HG02943 (cell line): Measurements from ENCODE around the gene SHROOM3.

Source experiments
- ATAC-seq: cut with Tn5 transposase; IDR thresholded peaks from one replicate; pipeline ENCODE4 v1.9.1; 2021; ENCODE audit warnings: mild to moderate bottlenecking, low read depth, moderate library complexity; ENCODE audit not compliant: unreplicated experiment

The SHROOM3 gene

DNA sequence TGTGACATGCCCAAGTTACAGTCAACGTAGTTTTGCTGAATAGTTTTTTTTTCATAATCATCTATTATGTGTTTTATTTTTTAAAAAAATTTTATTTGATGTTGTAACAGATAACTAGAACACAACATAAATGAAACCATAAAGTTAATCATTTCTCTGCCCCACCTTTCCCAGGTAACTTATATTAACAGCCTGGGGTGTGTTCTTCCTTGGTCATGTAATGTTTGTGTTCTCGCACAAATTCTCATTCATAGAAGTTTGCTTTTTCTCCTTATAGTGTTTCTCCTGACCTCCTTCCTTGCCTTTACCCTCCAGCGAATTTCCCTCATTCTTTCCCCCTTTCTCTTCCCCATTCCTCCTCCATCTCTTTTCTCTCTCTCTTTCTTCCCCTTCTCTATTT lies 248.1 kb downstream of the SHROOM3 start:
- ATAC-seq = no peak

DNA sequence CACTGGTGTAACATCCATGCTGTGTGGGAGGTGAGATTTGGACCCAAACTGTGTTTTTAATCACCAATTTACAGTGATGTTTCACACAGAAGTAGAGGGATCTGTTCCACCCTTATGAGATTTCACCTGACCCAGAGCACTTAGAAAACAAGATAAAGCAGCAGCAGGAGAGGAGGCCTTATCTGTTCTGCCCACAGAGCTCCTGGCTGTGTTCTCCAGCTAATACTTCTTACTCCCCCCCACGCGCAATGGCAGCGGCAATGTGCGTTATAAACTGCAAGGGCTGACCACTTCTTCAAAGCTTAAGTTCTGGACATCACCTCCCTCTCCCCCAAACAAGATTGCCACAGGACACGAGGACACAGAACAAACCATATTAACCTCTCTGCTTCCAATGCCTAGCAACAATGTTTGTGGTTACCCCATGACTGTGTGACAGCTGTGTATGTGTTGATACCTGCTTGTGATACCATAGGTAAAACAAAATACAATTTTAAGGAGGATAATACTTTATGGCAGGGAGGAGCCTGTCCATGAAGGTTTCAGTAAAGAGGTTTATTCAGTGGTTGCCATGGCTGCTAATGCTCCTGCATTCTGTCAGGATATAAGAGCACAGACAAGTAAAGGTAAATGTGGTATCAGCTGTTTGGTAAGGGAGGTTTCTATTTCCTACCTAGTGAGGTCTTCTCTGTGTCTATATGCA lies 252.9 kb downstream of the SHROOM3 start:
- no peak for ATAC-seq

DNA sequence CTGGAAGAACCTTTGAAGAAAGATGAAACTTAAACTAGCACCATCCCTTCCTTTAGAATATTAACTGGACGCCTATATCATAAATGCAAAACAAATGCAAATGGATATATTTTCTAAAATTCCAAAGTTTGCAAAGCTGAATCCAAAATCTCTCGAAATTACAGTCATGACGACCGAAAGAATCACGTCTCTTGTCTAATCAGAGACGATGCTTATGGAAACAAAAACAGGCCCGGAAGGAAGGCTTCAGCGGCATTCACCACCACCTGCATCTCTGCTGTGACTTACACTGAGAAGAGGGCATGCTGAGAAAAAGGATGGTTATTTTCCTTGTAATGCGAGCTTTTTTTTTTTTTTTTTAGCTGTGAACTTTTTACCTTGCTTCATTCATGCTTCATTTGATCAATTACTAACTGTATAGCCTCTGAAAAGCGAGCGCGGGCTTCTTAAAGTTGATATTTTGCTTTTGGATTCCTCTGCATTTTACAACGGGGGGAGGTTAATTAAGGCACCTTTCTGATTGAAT lies 253.7 kb downstream of the SHROOM3 start:
- ATAC-seq = no peak

DNA sequence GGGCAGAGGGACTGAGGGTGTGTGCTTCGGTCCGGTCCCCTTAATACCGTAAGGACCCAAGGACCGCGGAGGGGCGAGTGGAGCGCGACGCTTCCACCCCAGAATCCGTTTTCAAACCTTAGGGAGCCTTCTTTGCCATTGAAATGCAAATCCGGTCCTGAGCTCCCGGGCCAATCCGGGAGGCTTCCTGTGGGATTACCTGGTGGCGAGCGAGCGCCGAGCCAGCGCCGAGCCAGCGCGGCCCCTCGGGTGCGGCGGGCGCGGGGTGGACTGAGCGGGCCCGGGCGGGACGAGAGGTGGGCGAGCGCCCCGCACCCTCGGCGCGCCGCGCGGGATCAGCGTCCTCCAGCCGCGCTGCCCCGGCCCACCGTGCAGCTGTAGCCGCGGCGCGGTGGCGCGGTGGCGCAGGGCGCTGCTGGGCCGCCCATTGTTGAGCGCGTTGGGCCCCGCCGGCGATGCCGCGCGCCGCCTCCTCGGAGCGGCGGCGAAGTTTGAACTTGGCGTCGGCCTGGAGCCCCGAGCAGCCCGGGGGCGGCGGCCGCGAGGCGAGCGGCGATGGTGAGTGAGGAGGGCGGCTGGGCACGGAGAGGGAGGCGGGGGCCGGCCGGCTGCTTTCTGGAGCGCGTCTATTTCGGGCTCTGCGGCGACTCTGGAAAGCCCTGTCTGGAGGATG lies 254.3 kb downstream of the SHROOM3 start:
- ATAC-seq = no peak

DNA sequence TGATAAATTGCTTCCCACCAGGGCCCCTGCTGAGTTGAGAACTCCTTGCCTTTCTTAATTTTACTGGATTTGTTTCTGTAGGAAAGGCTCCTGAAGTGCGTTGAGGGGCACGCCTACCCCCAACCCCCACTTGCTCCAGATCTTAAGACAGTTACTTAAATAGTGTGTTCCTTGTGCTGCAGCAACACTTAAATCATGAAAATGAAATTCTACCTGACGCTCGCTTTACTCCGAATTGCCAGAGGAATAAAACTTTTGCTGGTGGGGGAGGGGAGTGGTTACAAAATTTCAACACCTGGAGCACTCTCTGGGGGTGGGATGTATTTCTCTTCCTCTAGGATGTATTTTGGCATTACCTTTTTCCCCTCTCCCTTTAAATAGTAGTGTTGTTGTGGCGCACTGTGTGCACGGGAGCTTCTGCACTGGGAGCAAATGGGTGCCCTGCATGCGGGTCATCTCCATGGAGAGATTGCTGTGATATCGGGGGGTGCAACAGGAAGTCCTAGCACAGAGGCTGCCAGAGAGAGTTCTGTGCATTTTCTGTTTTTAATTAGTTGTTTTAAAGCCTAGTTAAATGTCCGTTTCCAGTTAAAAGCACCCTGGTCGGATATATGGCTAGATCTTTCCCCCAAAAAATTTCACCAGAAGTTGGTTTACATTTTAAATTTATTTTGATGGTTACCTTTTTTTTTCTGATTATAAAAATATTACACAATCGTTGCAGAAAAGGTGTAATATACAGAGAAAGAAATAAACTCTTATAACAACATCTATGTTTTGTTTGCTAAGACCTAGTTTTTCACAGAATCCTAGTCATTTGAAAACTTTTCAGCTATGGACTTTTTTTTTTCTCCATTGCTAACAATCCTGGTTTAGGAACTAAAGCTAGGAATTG lies 255.2 kb downstream of the SHROOM3 start:
- ATAC-seq = no peak

DNA sequence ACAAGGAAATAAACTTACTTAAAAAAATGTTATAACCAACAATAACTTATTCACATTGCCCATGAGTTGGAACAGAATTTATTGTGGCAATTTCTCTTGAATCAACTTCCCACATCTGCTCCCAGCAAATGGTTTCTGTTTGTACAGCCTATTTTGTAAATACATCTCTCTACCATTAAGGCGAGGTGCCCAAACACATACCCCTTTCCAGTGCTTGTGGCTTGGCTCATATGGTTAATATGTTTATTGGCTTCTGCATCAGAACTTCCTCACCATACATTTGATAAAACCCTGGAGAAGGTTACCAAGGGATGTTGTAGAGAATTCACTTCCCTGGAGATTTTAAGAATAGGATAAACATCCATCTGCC lies 255.9 kb downstream of the SHROOM3 start:
- ATAC-seq = no peak

DNA sequence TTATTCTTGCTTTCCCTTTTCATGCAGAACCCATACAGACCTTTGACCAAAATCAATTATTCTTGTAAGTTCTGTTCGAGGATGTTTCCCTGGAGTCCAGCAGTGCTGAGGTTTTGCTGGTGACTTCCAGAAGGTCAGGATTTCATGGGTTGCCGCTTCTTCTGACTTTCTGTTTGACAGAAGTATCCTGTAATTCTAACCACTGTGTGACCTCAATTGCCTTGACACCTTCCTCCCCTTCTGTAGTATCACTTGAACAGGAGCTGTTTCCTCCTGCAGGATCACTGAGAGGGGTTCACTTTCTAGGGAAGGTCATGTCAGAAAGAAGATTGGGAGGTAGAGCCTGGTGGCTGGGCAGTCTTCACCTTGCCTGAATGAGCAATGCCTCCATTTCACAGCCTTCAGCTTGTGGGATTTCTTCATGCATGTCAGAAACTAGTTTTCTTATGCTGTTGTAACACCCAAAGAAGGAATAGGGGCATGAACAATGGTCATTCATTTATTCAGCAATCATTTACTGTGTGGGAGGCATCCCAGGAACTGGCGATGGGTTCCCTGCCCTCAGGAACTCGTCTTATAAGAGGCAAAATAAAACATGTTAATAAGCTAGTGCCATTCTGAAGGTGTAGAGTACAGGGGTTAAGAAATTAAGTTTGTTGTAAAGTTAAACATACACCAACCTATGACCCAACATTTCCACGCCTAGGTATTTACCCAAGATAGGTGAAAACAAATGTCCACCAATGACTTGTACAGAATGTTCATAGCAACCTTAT lies 257.0 kb downstream of the SHROOM3 start:
- no peak for ATAC-seq

DNA sequence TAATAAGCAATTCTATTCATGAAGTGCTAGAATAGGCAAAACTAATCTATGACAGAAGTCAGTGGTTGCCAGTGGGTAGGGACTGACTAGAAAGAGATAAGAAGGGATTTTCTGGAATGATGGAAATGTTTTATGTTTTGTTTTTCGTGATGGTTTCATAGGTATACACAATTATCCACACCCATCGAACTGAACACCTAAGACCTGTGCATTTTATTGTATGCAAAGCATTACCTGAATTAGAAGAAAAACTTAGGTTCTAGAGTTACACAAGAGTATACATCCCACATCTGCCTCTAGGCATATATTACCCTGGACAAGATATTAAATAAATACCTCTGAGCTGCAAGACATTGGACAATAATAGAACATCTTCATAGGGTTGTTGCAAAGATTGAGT lies 257.7 kb downstream of the SHROOM3 start:
- no peak for ATAC-seq

DNA sequence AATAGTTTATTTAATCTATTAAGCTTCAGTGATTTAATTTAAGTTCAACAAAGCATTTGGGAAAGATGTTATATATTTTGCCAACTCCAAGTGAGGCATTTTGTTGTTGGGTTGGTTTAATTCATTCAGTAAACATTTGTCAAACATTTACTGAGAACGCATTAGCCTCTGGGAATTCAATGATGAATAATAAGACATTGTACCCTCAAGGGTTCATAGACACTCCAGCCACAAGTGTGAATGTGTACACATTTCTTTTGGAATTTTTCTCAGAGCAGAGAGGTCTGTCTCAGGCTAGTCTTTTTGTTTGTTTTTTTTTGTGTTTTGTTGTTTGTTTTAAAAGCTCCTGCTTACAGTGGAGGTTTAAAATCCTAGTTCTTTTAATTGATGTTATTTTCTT lies 259.0 kb downstream of the SHROOM3 start:
- no peak for ATAC-seq

DNA sequence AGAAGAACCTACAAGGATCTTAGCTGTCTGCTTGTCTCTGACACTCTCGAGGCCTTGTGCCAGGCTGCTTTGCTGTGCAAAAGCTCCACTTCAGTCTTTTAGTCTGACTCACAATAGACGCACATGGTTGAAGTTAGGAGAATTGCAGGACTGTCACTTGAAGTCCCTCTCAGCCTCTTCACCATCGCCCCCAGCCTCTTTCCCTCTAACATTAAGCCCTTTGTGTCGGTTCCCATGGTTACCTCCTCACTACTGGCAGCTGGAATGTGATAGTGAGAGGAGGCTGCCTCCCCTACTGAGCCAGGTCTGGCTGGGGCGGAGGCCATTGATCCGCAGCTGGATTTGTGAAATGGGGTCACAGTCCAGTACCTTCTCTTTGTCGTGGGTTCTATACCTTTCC lies 261.1 kb downstream of the SHROOM3 start:
- no peak for ATAC-seq

DNA sequence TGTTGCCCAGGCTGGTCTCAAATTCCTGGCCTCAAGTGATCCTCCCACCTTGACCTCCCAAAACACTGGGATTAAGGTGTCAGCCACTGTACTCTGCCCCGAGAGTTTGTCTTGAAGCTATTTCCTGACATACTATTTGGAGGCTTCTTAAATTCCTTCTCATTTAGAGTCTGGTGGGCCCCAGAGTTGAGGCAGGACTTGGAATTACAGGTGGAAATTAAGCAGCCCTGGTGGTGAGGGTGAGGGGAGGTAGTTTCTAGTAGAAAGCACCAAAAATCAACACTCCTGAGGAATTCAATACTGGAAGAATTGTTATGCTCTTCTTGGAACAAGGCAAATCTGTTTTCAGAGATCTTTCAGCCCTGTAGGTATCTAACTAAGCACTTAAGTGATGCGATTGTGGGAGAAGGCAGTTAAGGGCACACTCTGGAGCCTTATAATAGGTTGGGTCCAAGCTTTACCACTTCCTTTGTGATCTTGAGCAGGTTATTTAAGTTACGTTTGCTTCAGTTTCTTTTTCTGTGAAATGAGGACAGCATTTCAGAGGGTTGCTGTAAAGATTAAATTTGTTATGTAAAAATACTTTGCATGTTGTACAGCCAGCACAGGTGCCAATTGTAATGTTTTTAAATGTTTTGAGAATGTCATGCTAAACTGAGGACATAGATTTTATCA lies 262.2 kb downstream of the SHROOM3 start:
- ATAC-seq = peak; percentile 83

DNA sequence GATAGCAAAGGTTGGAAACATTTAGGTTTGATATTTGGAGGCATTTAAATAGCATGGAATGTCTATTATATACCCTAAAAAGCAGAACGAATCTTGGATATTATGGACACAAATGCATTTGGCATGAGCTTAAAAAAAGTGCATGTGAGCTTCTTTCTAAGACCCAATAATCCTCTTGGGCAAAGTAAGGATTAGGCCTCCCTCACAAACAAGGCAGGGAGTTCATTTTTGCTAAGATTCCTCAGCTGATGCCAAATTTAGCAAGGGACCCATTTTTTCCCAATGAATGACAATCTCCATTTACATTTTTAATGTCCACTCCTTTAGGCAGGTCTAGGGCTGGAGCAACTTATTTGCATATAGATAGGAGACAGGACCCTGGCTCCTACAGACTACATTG lies 263.1 kb downstream of the SHROOM3 start:
- ATAC-seq = no peak

DNA sequence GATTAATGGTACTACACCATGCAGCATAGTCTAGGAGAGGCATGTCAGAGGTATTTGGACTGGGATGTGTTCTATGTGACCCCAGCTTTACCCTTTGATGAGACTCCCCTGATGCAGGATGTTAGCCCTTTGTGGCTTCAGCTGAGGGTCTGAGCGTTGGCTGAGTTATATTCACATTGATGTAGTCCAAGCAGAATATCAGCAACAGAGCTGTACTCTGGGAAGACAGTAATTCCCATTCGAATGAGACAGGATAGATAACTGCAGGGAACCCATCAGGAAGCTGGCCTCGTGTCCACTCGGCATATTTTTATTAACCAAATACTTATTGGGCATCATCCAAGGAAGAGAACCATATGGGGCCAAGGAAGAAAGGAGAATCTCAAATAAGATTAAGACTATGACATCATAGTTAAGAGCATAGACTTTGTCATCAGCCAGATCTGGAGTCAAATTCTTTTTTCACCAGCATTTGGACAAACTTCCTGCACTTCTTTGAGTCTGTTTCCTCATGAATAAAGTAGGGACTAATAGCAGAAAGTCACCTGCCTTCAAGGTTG lies 264.8 kb downstream of the SHROOM3 start:
- ATAC-seq = no peak

DNA sequence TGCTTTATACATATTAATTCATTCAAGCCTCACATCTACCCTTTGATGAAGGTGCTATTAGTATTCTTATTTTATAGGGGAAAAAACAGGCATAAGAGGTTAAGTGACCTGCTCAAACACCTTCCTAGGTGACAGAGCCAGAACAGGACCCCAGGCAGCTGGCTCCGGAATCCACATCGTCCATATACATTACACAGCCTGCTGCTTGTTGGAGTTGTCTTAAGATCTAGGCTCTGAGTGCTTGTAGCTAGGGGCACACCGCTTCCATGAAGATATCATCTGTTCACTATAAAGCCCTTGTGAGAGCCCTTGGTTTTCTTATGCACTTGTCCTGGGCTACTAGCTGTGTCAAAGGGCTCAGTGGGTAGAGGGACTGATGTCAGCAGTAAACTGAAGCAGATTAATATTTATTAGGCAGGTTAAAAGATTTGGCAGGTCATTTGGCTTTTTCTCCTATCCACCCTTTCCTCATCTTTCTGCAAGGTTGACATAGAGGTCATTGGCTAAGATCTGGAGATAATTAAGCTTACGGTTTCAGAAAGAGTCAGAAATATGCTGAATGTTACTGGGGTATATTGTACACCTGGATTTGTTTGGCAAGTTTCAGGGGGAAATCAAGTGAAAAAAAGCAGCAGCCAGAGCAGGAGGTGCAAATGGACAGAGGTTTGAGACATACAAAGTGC lies 267.6 kb downstream of the SHROOM3 start:
- ATAC-seq = no peak

DNA sequence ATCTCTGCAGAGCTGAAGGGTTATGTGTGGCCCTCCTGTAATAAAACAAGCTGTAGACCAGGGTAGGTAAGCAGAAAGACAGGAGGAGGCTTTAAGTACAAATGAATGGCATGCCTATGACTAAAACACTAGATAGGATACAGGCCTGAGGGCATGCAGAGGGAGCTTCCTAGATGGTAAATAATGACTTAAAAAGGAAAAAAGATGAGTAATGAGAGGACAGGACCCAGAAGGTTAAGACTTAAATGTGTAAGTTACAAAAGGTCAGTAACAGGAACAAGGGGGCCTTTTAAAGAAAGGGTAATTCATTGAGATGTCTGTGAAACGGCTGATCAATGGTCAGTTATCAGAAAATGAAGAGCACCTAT lies 268.1 kb downstream of the SHROOM3 start:
- ATAC-seq = no peak

DNA sequence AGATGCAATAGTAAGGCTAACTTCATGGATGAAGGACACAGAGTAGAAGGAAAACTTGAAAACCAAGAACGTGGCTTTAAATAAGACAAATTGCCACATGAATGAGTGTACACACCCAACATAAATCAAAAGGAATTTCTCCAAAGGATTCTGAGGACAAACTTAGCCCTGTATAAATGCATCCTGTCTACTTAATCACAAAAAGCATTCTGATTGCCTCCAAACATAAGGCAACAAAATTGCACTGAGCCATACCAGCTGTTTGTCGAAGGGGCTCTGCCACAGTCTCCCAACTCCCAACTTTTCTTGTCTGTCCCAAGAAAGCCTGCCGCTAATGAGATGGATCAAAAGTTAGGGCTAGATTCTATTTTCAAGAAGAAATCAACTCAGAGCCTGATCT lies 268.6 kb downstream of the SHROOM3 start:
- no peak for ATAC-seq

DNA sequence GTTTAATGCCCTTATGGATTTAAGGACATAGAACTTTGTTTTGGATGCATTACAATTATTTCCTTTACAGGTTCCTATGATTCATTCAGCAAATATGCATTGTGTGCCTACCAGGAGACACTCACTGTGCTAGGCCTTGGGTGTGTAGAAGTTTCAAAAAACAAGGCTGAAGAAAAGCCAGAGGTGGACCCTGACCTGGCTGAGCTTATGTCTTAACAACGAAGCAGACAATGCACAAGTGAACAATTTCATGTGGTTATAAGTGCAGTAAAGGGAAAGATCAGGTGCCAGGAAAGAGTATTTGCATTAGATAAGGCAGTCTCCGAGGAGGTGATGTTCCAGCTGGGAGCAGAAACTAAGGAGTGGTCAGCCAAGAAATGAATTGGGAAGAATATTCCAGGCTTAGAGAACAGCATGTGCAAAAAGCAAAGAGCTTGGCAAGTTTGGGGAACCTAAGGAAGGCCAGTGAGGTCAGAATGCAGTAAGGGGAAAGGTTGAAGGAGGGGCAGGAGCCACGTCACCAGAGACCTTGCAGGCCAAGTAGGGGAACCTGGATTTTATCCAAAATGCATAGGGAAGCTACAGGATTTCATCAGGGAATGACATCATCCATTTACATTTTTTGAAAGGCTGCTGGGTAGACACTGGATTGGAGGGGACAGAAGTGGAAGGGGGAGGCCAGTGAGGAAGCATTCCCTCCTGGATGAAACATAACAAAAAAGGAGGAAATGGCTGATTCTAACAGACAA lies 269.3 kb downstream of the SHROOM3 start:
- ATAC-seq = no peak

DNA sequence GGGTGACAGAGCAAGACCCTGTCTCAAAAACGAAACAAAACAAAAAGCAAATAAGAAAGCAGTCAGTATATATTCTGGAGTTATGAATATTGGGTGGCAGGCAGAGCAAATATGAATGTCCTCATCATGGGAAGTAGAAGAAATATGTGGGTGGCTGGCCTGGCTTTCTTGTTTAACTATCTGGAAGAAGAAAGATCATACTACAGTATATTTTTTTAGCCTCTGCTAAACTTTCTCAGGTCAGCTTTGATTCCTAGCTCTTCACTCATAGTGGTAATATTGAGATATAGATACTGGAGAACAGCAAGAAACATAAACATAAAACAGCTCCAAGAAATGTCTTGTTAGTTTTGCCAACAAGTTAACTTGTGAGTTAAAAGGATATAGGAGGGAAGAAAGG lies 270.4 kb downstream of the SHROOM3 start:
- ATAC-seq = no peak
